T-cell (primary cell): ENCODE data around the gene CBX5. TPM values are rescaled to one million over a fixed set of nuclear protein-coding genes. Genes with fewer than 3 reads are reported as not detected.
"Not testable (repeated sequence)": the region's sequence is repeated elsewhere in the genome, so short reads cannot be mapped to it uniquely, and the experiment has no call there.

Experiments
- ATAC-seq, 4 experiments: fragments of 200-7000 bp in 3 of 4; fragments of 150-1000 bp in 1 of 4; cut with Tn5 transposase; replicated peaks in 1 of 4; 1 replicate in 3 of 4; 2 replicates in 1 of 4; pipeline ENCODE4 v1.10.0; 2021; ENCODE audit warnings: moderate library complexity in 3 of 4, mild to moderate bottlenecking in 2 of 4, moderate number of reproducible peaks in 1 of 4
- CTCF ChIA-PET, 2 donors: fragments of 300-600 bp; sonication (Branson Sonifier 250); formaldehyde crosslinking; loops; one replicate each; lab custom pipeline; 2022; ENCODE audit warnings: antibody characterized with exemption in 2 of 2; lab: Charles Lee
- POLR2A ChIA-PET, 2 donors: fragments of 300-600 bp; sonication (Branson Sonifier 250); formaldehyde crosslinking; loops; one replicate each; lab custom pipeline; 2022; ENCODE audit warnings: antibody characterized with exemption in 2 of 2; lab: Charles Lee
- DNase-seq, 35 experiments: peaks; one replicate each; pipeline versions ENCODE4 v3.0.0 to v3.0.0-alpha.2; 2013 to 2023
- H3K27ac ChIP-seq: one replicate; pipeline ENCODE4 v1.5.1; 2013; ENCODE audit warnings: low read length
- H3K27me3 ChIP-seq, 2 experiments: replicated peaks in 1 of 2; 1 replicate in 1 of 2; 2 replicates in 1 of 2; pipeline versions ENCODE4 v1.6.1 to v1.7.0; 2013; ENCODE audit warnings: low read length in 1 of 2, mixed read lengths in 1 of 2; ENCODE audit not compliant: control insufficient read depth in 2 of 2, insufficient read depth in 2 of 2; ENCODE audit errors: extremely low read depth in 1 of 2
- H3K36me3 ChIP-seq, 2 donors: 1 replicate in 1 of 2; 2 replicates in 1 of 2; pipeline versions ENCODE4 v1.6.1 to v1.7.0; 2013; ENCODE audit warnings: low read length in 1 of 2; ENCODE audit not compliant: control insufficient read depth in 2 of 2, insufficient read depth in 1 of 2; ENCODE audit errors: extremely low read depth in 1 of 2
- H3K4me1 ChIP-seq, 2 experiments: 1 replicate in 1 of 2; 2 replicates in 1 of 2; pipeline versions ENCODE4 v1.6.1 to v1.7.0; 2013; ENCODE audit warnings: low read length in 2 of 2, mixed read lengths in 1 of 2; ENCODE audit not compliant: insufficient read depth in 2 of 2, control insufficient read depth in 1 of 2; ENCODE audit errors: extremely low read depth in 1 of 2
- H3K4me3 ChIP-seq, 2 donors: 1 replicate in 1 of 2; 2 replicates in 1 of 2; pipeline versions ENCODE4 v1.5.1 to v1.7.0; 2013; ENCODE audit warnings: mild to moderate bottlenecking in 2 of 2, low read length in 1 of 2, moderate library complexity in 1 of 2; ENCODE audit not compliant: control insufficient read depth in 1 of 2; ENCODE audit errors: extremely low read depth in 1 of 2
- H3K9me3 ChIP-seq: 2 replicates; pipeline ENCODE4 v1.7.0; 2013
- H3K27ac Mint-ChIP-seq, 2 donors: one replicate each; pipeline ENCODE4 v1.8.0; 2020 to 2021; ENCODE audit warnings: mild to moderate bottlenecking in 2 of 2, mixed read lengths in 2 of 2
- H3K27me3 Mint-ChIP-seq, 2 donors: one replicate each; pipeline ENCODE4 v1.8.0; 2021 to 2022; ENCODE audit warnings: mixed read lengths in 2 of 2
- H3K36me3 Mint-ChIP-seq: one replicate; pipeline ENCODE4 v1.8.0; 2021; ENCODE audit warnings: mixed read lengths
- H3K4me1 Mint-ChIP-seq, 3 donors: one replicate each; pipeline ENCODE4 v1.8.0; 2020 to 2022; ENCODE audit warnings: mixed read lengths in 3 of 3, mild to moderate bottlenecking in 1 of 3
- H3K4me3 Mint-ChIP-seq, 3 donors: one replicate each; pipeline ENCODE4 v1.8.0; 2020 to 2022; ENCODE audit warnings: mild to moderate bottlenecking in 3 of 3, mixed read lengths in 3 of 3, moderate library complexity in 3 of 3
- H3K9me3 Mint-ChIP-seq, 3 donors: one replicate each; pipeline ENCODE4 v1.8.0; 2020 to 2022; ENCODE audit warnings: mixed read lengths in 3 of 3
- WGBS: methylation state at CpG from one replicate; pipeline ENCODE4 v1.1.5; 2013; ENCODE audit warnings: missing lambda C conversion rate; ENCODE audit not compliant: insufficient coverage; 5-methylcytosine and 5-hydroxymethylcytosine counted together
- total RNA-seq, 35 experiments: library from RNA in 6 of 35; stranded (reverse) in 6 of 35; fragments of 120-200 nt in 1 of 35; gene quantifications; one replicate each; pipeline versions ENCODE4 v1.2.1 to v1.2.4 and lab custom pipeline; 2013 to 2026

CBX5 gene
- total RNA-seq, 5 donors from 2014 or later (not counting 1 experiment from before 2014, with no cell fraction given), result 43.8 to 54.5 (median 47.1) TPM

GRCh38 chr12:54312309-54312708, 32.4 kb upstream of the CBX5 start:
- H3K36me3 ChIP-seq, H3K36me3 Mint-ChIP-seq, H3K4me1 Mint-ChIP-seq, CTCF ChIA-PET, H3K4me3 Mint-ChIP-seq, H3K27ac ChIP-seq, DNase-seq, ATAC-seq, H3K27me3 ChIP-seq, H3K4me1 ChIP-seq, H3K27me3 Mint-ChIP-seq, H3K9me3 Mint-ChIP-seq, H3K27ac Mint-ChIP-seq, H3K9me3 ChIP-seq, H3K4me3 ChIP-seq: not testable (repeated sequence)
- POLR2A ChIA-PET, result interaction anchor here in 1 of 2 donors (0.6 kb wide), 2 partner anchors 30 to 1738 kb away, joined by 3 to 6 read pairs; no protein-coding TSS in a partner anchor
- no CpG with 5 or more reads among the region's 7 CpGs for WGBS

- CTCF ChIA-PET, result interaction anchor here (0.6 to 0.7 kb wide), 3 partner anchors 11 to 57 kb away, joined by 3 read pairs; no protein-coding TSS in a partner anchor
- H3K36me3 Mint-ChIP-seq, result no peaks in the 10 kb centered on the region
- DNase-seq (no peak), ATAC-seq (no peak)
- H3K27ac Mint-ChIP-seq, result no peak overlapping the region
- Histone ChIP-seq H3K27me3 (peaks cover 0 to 8% of the 10 kb centered on the region in 2 experiments), H3K4me1 (peaks cover 0 to 6% of the 10 kb centered on the region in 2 experiments), H3K9me3 (no peaks in the 10 kb centered on the region), H3K4me3 (no peak overlapping the region), H3K27ac (no peak overlapping the region), H3K36me3 (no peaks in the 10 kb centered on the region)
- POLR2A ChIA-PET, result no interaction called here
- peaks cover 0 to 4% of the 10 kb centered on the region in 2 donors for H3K27me3 Mint-ChIP-seq
- H3K4me3 Mint-ChIP-seq, result no peak overlapping the region
- H3K9me3 Mint-ChIP-seq, result no peaks in the 10 kb centered on the region
- WGBS, result no CpG with 5 or more reads among the region's 2 CpGs
- H3K4me1 Mint-ChIP-seq, result peaks cover 9 to 11% (median 9%) of the 10 kb centered on the region in 3 donors
These were observed 31.1 kb upstream of the CBX5 start for GRCh38 chr12:54311051-54311450.

- no peaks in the 10 kb centered on the region for H3K36me3 Mint-ChIP-seq
- POLR2A ChIA-PET, result interaction anchor here in 1 of 2 donors (0.6 to 1.2 kb wide), 2 partner anchors 18 to 24 kb away, joined by 3 to 5 read pairs; partner anchors contain the start of gene COPZ1
- WGBS, result 42% methylated on average over 5 of the region's 8 CpGs
- DNase-seq (peak in 5 of 35 experiments; percentile 13 to 40 (median 16)), ATAC-seq (peak in 3 of 4 experiments; percentile 32 to 47 (median 43))
- Histone ChIP-seq H3K4me3 (no peak overlapping the region), H3K27ac (no peak overlapping the region), H3K27me3 (peaks cover 0 to 18% of the 10 kb centered on the region in 2 experiments), H3K9me3 (no peaks in the 10 kb centered on the region), H3K36me3 (no peaks in the 10 kb centered on the region), H3K4me1 (peaks cover 0 to 17% of the 10 kb centered on the region in 2 experiments)
- CTCF ChIA-PET, result interaction anchor here (0.7 to 2.3 kb wide), 9 partner anchors 12 to 60 kb away, joined by 3 to 10 read pairs (median 4); partner anchors contain the start of gene COPZ1 (in 1 of the 2)
- H3K27me3 Mint-ChIP-seq, result peaks cover 14 to 17% of the 10 kb centered on the region in 2 donors
- H3K4me1 Mint-ChIP-seq, result peaks cover 9 to 24% (median 16%) of the 10 kb centered on the region in 3 donors
- H3K27ac Mint-ChIP-seq, result peak overlapping the region in 1 of 2 donors; percentile 31
- H3K9me3 Mint-ChIP-seq, result no peaks in the 10 kb centered on the region
- H3K4me3 Mint-ChIP-seq, result no peak overlapping the region
These were observed 27.2 kb upstream of the CBX5 start for GRCh38 chr12:54306925-54307741.

GRCh38 chr12:54304187-54304810, 24.4 kb upstream of the CBX5 start:
- Mint-ChIP-seq H3K27ac (no peak overlapping the region), H3K4me3 (no peak overlapping the region), H3K4me1 (peaks cover 20 to 36% (median 25%) of the 10 kb centered on the region in 3 donors), H3K36me3 (no peaks in the 10 kb centered on the region), H3K27me3 (peaks cover 35 to 36% of the 10 kb centered on the region in 2 donors), H3K9me3 (no peaks in the 10 kb centered on the region)
- Histone ChIP-seq H3K27me3 (peaks cover 0 to 35% of the 10 kb centered on the region in 2 experiments), H3K4me3 (no peak overlapping the region), H3K36me3 (no peaks in the 10 kb centered on the region), H3K4me1 (peaks cover 0 to 26% of the 10 kb centered on the region in 2 experiments), H3K27ac (peak overlapping the region; percentile 14), H3K9me3 (no peaks in the 10 kb centered on the region)
- DNase-seq (peak in 23 of 35 experiments; percentile 8 to 61 (median 33)), ATAC-seq (peak; percentile 35 to 58 (median 46))
- ChIA-PET CTCF (interaction anchor here in 1 of 2 donors (1.0 kb wide), 1 partner anchor 21 kb away, joined by 3 read pairs; the partner anchor contains the start of gene COPZ1), POLR2A (no interaction called here)
- 15% methylated on average over 9 of the region's 12 CpGs for WGBS

GRCh38 chr12:54303640-54304039, 23.7 kb upstream of the CBX5 start:
- Histone ChIP-seq H3K27me3 (peaks cover 0 to 41% of the 10 kb centered on the region in 2 experiments), H3K4me1 (peaks cover 0 to 26% of the 10 kb centered on the region in 2 experiments), H3K9me3 (no peaks in the 10 kb centered on the region), H3K27ac (no peak overlapping the region), H3K36me3 (no peaks in the 10 kb centered on the region), H3K4me3 (no peak overlapping the region)
- H3K4me1 Mint-ChIP-seq, result peaks cover 20 to 36% (median 25%) of the 10 kb centered on the region in 3 donors
- no peaks in the 10 kb centered on the region for H3K9me3 Mint-ChIP-seq
- peaks cover 40 to 41% of the 10 kb centered on the region in 2 donors for H3K27me3 Mint-ChIP-seq
- POLR2A ChIA-PET, result no interaction called here
- H3K27ac Mint-ChIP-seq, result no peak overlapping the region
- H3K4me3 Mint-ChIP-seq, result no peak overlapping the region
- H3K36me3 Mint-ChIP-seq, result no peaks in the 10 kb centered on the region
- ATAC-seq (no peak), DNase-seq (no peak)
- CTCF ChIA-PET, result interaction anchor here in 1 of 2 donors (1.0 kb wide), 1 partner anchor 21 kb away, joined by 3 read pairs; the partner anchor contains the start of gene COPZ1
